SK-N-SH (cell line): ENCODE measurements around the gene POU6F2. TPM values are rescaled to one million over a fixed set of nuclear protein-coding genes. Genes with fewer than 3 reads are reported as not detected.

Experiments used
- CTCF ChIA-PET: fragments of 300-600, 350-600 bp; formaldehyde crosslinking; extraction: SDS; loops from one replicate; lab custom pipeline; 2021; lab: Yijun Ruan, JAX
- POLR2A ChIA-PET: fragments of 350-600 bp; sonication (Branson Sonifier 250); formaldehyde crosslinking; extraction: SDS; loops from one replicate; lab custom pipeline; 2020; ENCODE audit warnings: antibody characterized with exemption, inconsistent platforms; lab: Yijun Ruan, JAX
- DNase-seq: peaks from one replicate; pipeline ENCODE4 v3.0.0; 2012
- H2AFZ ChIP-seq: fragments of 200-600 bp; sonication (generic); 2 replicates; pipeline ENCODE4 v1.8.1; 2016; ENCODE audit warnings: antibody characterized with exemption, mild to moderate bottlenecking, low read depth
- H3F3A ChIP-seq: fragments of 200-600 bp; sonication (generic); replicated peaks from 2 replicates; pipeline ENCODE3; 2016; ENCODE audit warnings: antibody characterized with exemption, mild to moderate bottlenecking; ENCODE audit not compliant: insufficient read depth
- H3K27ac ChIP-seq, 2 experiments: fragments of 200-500 bp in 1 of 2; fragments of 200-600 bp in 1 of 2; sonication (Bioruptor generic) in 1 of 2; sonication (generic), shearing (Covaris generic) in 1 of 2; 2 replicates each; pipeline versions ENCODE4 v1.5.1 to v1.6.1; 2014 to 2016; ENCODE audit warnings: low read depth in 2 of 2, inconsistent platforms in 1 of 2, low read length in 1 of 2, mild to moderate bottlenecking in 1 of 2, mixed read lengths in 1 of 2
- H3K27me3 ChIP-seq: fragments of 200-600 bp; sonication (generic), shearing (Covaris generic); 2 replicates; pipeline ENCODE4 v1.6.1; 2016; ENCODE audit warnings: mixed run types; ENCODE audit not compliant: insufficient read depth
- H3K36me3 ChIP-seq, 2 experiments: fragments of 200-500 bp in 1 of 2; fragments of 200-600 bp in 1 of 2; sonication (Bioruptor generic) in 1 of 2; sonication (generic) in 1 of 2; replicated peaks in 1 of 2; 2 replicates each; pipeline versions ENCODE3 to v1.5.1; 2014 to 2016; ENCODE audit warnings: low read length in 1 of 2, mild to moderate bottlenecking in 1 of 2; ENCODE audit not compliant: insufficient read depth in 2 of 2, control insufficient read depth in 1 of 2
- H3K4me1 ChIP-seq, 2 experiments: fragments of 200-500 bp in 1 of 2; fragments of 200-600 bp in 1 of 2; sonication (Bioruptor generic) in 1 of 2; sonication (generic), shearing (Covaris generic) in 1 of 2; 2 replicates each; pipeline versions ENCODE4 v1.5.1 to v1.6.1; 2014 to 2016; ENCODE audit warnings: low read depth in 1 of 2, low read length in 1 of 2, mixed run types in 1 of 2; ENCODE audit not compliant: insufficient read depth in 2 of 2, control insufficient read depth in 1 of 2
- H3K4me2 ChIP-seq: fragments of 200-600 bp; sonication (generic), shearing (Covaris generic); 2 replicates; pipeline ENCODE4 v1.6.1; 2017; ENCODE audit warnings: mixed run types
- H3K4me3 ChIP-seq, 2 experiments: fragments of 200-500 bp in 1 of 2; fragments of 200-600 bp in 1 of 2; sonication (Bioruptor generic) in 1 of 2; sonication (generic), shearing (Covaris generic) in 1 of 2; 2 replicates each; pipeline versions ENCODE4 v1.5.1 to v1.8.1; 2014 to 2016; ENCODE audit warnings: low read depth in 2 of 2, inconsistent platforms in 1 of 2, low read length in 1 of 2, mild to moderate bottlenecking in 1 of 2, mixed read lengths in 1 of 2, moderate library complexity in 1 of 2
- H3K79me2 ChIP-seq: fragments of 200-600 bp; sonication (generic); 2 replicates; pipeline ENCODE4 v1.8.1; 2017; ENCODE audit warnings: mild to moderate bottlenecking; ENCODE audit not compliant: insufficient read depth
- H3K9ac ChIP-seq: fragments of 200-600 bp; sonication (generic); 2 replicates; pipeline ENCODE4 v1.6.1; 2017; ENCODE audit warnings: mixed run types
- H3K9me2 ChIP-seq: fragments of 200-600 bp; sonication (generic); 2 replicates; pipeline ENCODE4 v1.6.1; 2017; ENCODE audit warnings: mixed run types
- H3K9me3 ChIP-seq: fragments of 200-600 bp; sonication (generic); 2 replicates; pipeline ENCODE4 v1.6.1; 2017; ENCODE audit warnings: mixed run types, mild to moderate bottlenecking, moderate library complexity
- H4K20me1 ChIP-seq: fragments of 200-600 bp; sonication (generic); 2 replicates; pipeline ENCODE4 v1.6.1; 2017; ENCODE audit warnings: mild to moderate bottlenecking, mixed run types; ENCODE audit not compliant: insufficient read depth
- CTCF ChIP-seq: fragments of 200-600 bp; sonication (generic); IDR thresholded peaks from 2 replicates; pipeline ENCODE4 v1.6.1; 2017; ENCODE audit warnings: antibody characterized with exemption, mild to moderate bottlenecking, moderate library complexity
- NFIC ChIP-seq: IDR thresholded peaks from 2 replicates; pipeline ENCODE4 v1.4.0; 2012; ENCODE audit warnings: borderline replicate concordance
- NRF1 ChIP-seq: IDR thresholded peaks from 2 replicates; pipeline ENCODE4 v1.6.1; 2012; ENCODE audit warnings: low read depth, mild to moderate bottlenecking, low read length
- SIN3A ChIP-seq: IDR thresholded peaks from 2 replicates; pipeline ENCODE4 v1.6.1; 2012; ENCODE audit warnings: low read depth, mild to moderate bottlenecking, low read length, moderate library complexity, borderline replicate concordance
- TEAD4 ChIP-seq: IDR thresholded peaks from 2 replicates; pipeline ENCODE4 v1.4.0; 2012; ENCODE audit warnings: mild to moderate bottlenecking, borderline replicate concordance; ENCODE audit not compliant: insufficient read depth
- ZBTB33 ChIP-seq: IDR thresholded peaks from 2 replicates; pipeline ENCODE4 v1.4.0; 2012; ENCODE audit warnings: low read depth, borderline replicate concordance
- WGBS: methylation state at CpG from one replicate; pipeline ENCODE4 v1.1.6; 2017; ENCODE audit warnings: low lambda C conversion rate; 5-methylcytosine and 5-hydroxymethylcytosine counted together
- polyA plus RNA-seq, 3 experiments: library from polyadenylated mRNA; depleted of rRNA; stranded (reverse); fragments of >200 nt; gene quantifications; 2 replicates each; pipeline ENCODE4 v1.2.3, GENCODE V29; 2012
- TF ChIP-seq, protein P1 (sequence below): IDR thresholded peaks from 2 replicates; pipeline ENCODE4 v1.4.0; 2012; ENCODE audit warnings: low read depth
- TF ChIP-seq, protein P2 (sequence below): IDR thresholded peaks from 2 replicates; pipeline ENCODE4 v1.4.0; 2012; ENCODE audit warnings: low read depth, borderline replicate concordance

Gene POU6F2
- polyA plus RNA-seq, 1 of the 3 experiments (the other 2 are of a cell fraction), result under 0.01 TPM

- ChIA-PET CTCF (interaction anchor here (0.6 to 0.7 kb wide), 2 partner anchors 113 to 490 kb away, joined by 3 read pairs; no protein-coding TSS in a partner anchor), POLR2A (no interaction called here)
- Histone ChIP-seq H3K36me3 (no peaks in the 10 kb centered on the region), H3K9ac (no peak overlapping the region), H3K9me2 (no peaks in the 10 kb centered on the region), H3K9me3 (no peaks in the 10 kb centered on the region), H3K79me2 (no peaks in the 10 kb centered on the region), H3K27ac (no peak overlapping the region), H3K4me2 (no peak overlapping the region), H4K20me1 (no peaks in the 10 kb centered on the region), H3K4me1 (no peaks in the 10 kb centered on the region; a peak in 1 of 4 replicates), H3K27me3 (no peaks in the 10 kb centered on the region), H3K4me3 (no peak overlapping the region), H2AFZ (no peak overlapping the region), H3F3A (no peaks in the 10 kb centered on the region)
- 3% methylated on average over 1 of the region's 1 CpG for WGBS
- DNase-seq, result no peak
- no peak for TF ChIP-seq SIN3A
Measured at GRCh38 chr7:39045231-39045630, 67.5 kb downstream of the POU6F2 start.

- TF ChIP-seq TEAD4 (no peak), NFIC (no peak), CTCF (no peak), SIN3A (no peak), ZBTB33 (no peak), NRF1 (no peak)
- TF ChIP-seq, protein P1, sequence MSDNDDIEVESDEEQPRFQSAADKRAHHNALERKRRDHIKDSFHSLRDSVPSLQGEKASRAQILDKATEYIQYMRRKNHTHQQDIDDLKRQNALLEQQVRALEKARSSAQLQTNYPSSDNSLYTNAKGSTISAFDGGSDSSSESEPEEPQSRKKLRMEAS, result no peak
- TF ChIP-seq, protein P2, sequence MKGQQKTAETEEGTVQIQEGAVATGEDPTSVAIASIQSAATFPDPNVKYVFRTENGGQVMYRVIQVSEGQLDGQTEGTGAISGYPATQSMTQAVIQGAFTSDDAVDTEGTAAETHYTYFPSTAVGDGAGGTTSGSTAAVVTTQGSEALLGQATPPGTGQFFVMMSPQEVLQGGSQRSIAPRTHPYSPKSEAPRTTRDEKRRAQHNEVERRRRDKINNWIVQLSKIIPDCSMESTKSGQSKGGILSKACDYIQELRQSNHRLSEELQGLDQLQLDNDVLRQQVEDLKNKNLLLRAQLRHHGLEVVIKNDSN, result no peak
- TF ChIP-seq, all 33 proteins: peak for 0
- no peak overlapping the region for H3K27ac ChIP-seq
- no peaks in the 10 kb centered on the region for H3K4me1 ChIP-seq
- CTCF ChIA-PET, result interaction anchor here (0.9 kb wide), 1 partner anchor 255 kb away, joined by 4 read pairs; no protein-coding TSS in a partner anchor
- H3K36me3 ChIP-seq, result no peaks in the 10 kb centered on the region
- no peak overlapping the region for H3K4me2 ChIP-seq
- H2AFZ ChIP-seq, result no peak overlapping the region
- H3K9me3 ChIP-seq, result no peaks in the 10 kb centered on the region
- H4K20me1 ChIP-seq, result no peaks in the 10 kb centered on the region
- H3K27me3 ChIP-seq, result no peaks in the 10 kb centered on the region
- no peak overlapping the region for H3K4me3 ChIP-seq
- no peaks in the 10 kb centered on the region for H3K9me2 ChIP-seq
- no peak for DNase-seq
- H3K79me2 ChIP-seq, result no peaks in the 10 kb centered on the region
- POLR2A ChIA-PET, result no interaction called here
- H3F3A ChIP-seq, result no peaks in the 10 kb centered on the region
- H3K9ac ChIP-seq, result no peak overlapping the region
- 0% methylated on average over 1 of the region's 1 CpG for WGBS
Measured at GRCh38 chr7:39051279-39051678, 73.6 kb downstream of the POU6F2 start.
